ENCODE data around the gene CLCN7.
"Not testable (repeated sequence)": the region's sequence is repeated elsewhere in the genome, so short reads cannot be mapped to it uniquely, and the experiment has no call there.

CLCN7 gene

DNA sequence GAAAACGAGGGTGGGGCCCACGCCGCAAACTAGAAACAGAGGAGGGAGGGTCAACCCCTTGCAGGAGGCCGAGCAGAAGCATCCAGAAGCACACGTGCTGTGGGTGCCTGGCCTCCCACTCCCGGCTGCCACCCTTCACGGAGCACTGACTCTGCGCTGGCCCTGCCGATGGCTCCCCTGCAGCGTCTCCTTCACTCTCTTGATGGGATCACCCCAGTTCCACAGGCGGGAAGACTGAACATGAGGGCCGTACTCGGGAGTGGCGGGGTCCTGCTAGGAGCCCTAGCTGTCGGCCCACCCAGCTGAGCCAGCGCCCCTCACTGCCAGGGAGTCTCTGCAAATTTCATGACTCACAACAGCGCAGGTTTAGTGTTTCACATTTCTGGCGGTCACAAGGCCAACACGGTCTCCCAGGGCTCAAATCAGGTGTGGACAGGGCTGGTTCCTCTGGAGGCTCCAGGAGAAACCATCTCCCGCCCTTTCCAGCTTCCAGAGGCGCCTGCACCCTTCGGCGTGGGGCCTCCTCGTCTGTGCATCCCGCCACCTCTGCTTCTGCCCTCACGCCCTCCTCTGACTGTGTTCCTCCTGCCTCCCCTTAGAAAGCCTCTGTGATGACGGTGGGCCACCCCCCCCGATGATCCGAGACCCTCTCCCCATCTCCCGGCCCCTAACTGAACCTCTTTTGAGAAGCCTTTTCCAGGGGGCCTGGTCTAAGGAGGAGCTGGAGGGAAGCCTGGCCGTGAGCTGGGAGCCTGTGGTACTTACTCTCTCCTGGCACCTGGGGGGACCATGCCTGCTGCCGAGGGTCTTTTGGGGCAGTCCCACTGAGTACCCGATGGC, 11.9 kb upstream of the CLCN7 start:
- DNase-seq = no peak

GRCh38 chr16:1485847-1486496, 11.1 kb upstream of the CLCN7 start:
- no peak for DNase-seq

DNA sequence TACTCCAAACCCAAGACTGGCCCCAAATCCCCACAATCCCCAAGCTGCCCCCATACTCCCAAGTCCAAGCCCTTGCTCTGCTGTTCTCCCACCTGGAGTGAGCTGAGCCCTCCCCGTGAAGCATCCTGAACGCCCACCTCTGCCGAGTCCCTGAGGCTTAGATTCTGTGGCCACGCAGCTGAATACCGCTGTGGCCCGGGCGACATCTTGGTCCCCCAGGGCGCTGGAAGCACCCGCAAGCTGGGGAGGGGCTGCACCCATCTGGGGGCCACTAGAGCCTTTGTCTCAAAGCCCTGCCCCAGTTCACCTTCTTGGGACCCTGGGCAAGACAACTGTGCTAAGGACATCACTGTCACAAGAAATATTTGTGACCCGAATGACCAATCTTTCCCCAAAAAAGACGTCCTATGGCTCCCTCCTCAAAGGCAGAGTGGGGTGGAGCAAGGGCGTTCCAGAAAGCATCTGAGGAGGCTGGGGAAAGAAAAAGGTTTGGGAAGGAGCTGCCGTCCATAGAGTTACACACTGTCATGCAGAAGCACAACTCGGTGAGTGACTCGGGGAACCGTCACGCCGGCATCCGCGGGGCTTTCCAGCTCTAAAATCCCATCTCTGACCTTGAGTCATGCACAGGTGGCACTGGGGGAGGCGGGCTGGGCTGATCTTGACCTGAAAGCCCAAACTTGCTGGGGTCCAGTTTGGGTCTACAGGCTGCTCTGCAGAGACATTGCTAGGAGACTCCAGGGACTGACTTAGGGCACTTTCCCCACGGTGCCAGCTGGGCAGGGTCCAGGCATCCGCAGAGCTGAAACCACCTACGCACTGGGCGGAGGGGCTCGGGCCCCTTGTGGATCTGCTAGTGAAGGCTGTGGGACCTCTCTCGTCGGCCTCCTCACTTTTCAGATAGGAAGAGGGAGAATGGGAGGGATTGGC, 7.3 kb upstream of the CLCN7 start:
- DNase-seq = no peak

GRCh38 chr16:1478937-1479336, 4.1 kb upstream of the CLCN7 start:
- not testable (repeated sequence) for DNase-seq

DNA sequence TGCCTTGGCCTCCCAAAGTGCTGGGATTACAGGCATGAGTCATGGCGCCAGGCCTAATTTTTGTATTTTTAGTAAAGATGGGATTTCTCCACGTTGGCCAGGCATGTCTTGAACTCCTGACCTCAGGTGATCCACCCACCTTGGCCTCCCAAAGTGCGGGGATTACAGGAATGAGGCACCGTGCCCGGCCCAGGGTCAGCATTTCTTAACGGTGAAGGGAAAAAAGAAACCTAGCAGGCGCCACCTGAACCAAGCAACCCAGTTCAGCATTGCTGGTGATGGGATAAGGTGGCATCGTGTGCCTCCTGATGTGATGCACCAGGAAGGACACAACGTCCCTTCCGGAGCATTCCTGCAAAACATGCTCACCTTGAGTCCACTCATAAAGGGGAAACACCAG, 2.2 kb upstream of the CLCN7 start:
- no peak for DNase-seq

DNA sequence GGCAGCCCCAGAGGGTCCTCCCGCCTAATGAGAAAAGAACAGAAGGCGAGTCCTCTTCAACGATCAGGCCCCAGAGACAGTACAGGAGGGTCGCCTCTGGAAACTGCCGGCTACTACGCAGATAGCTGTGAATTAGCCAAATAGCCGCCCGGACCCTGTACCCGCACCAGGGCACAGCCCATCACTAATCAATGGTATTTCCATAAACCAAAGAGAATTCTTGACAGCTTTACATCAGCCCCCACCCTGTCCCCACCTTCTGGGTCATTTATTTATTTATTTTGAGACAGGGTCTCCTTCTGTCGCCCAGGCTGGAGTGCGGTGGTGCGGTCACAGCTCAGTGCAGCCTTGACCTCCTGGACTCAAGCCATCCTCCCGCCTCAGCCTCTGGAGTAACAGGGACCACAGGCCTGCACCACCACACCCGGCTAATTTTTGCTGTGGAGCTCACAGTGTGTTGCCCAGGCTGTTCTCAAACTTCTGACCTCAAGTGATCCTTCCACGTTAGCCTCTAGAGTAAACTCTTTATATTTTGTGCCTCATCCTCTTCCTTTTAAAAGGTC, 805 bp upstream of the CLCN7 start:
- no peak for DNase-seq

DNA sequence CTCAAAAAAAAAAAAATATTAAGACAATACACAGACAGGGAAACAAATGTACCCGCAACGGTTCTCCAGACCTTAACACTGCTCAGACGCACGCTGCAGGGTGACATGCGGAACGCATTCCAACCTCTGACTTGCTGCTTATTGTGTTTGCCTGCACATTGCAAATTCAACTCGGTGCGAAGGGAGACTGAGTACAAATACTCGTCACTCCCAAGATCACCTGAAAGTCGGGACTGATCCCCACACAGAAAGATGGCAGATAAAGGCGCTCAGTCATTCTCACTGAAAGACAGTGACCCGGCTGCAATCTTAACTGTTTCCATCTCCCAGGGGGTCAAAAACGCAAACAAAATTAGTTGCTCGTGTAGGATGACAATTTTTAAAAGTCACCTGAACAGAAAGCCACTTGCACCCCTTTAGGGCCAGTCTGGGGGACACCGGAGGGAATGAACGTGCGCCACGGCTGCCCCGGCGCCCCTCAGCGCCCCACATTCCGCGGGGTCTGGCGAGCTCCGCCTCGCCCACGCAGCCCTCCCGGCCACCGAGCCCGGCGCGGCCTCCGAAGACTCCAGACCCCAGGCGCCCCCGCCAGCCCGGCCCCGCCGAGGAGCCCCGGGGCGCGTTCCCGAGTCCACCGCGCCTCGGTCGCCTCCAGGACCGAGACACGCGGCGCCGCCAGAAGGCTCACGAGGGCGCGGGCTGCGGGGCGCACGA, 589 bp downstream of the CLCN7 start:
- DNase-seq = no peak

DNA sequence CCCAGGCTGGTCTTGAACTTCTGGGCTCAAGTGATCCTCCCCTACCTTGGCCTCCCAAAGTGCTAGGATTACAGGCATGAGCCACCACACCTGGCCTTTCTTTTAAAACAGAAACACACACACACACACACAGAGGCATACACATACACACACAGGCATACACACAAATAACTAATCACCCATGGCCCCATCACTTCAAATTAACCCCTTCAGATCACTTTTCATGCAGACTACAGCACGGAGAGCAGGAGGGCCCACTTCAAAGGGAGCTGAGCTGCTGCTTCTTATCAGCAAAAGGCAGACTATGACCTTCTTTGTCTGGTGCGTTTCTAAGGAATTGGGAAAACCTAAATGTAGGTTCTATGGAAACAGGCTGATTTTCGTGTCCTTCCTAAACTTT, 1.9 kb downstream of the CLCN7 start:
- DNase-seq = no peak

- DNase-seq = no peak
Measured at GRCh38 chr16:1471569-1472194, 3.1 kb downstream of the CLCN7 start.

DNA sequence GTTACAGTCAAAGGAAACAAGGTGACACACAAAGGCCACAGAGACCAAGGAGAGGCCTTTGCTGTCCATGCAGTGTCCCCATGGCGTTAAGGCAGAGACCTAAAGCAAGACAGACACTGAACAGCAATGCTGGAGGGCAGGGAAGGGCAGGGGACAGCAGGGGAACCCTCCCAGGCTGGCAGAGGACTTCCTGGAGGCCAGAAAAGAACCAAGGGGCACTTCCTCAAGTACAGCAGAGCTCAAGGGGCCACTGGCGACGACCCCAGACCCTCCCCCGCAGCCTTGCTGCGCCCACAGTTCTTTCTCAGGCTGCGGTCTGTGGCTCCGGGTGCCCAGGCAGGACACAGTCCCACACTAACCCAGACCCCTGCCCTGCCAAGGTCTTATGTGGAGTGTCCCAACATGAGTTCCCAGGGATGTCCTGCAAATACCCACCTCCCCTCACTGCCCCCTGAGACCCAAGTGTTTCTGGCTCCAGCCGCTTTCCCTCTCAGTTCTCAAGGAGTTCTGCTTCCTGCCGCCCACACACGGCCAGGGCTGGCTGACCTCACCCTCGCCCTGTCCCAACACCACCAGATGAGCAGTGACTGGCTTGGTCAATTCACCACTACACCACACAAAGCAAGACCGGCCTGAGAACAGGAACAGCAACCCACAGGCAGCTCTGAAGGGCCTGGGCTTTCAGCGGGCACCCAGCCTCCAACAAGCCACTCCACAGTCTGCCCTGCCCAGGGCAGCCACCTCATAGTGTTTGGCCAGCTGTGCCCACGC, 4.2 kb downstream of the CLCN7 start:
- DNase-seq = no peak

GRCh38 chr16:1469693-1470201, 5.1 kb downstream of the CLCN7 start:
- DNase-seq = no peak

- DNase-seq = not testable (repeated sequence)
Measured at GRCh38 chr16:1469141-1469540, 5.7 kb downstream of the CLCN7 start.

- DNase-seq = no peak
Measured at GRCh38 chr16:1468426-1468810, 6.4 kb downstream of the CLCN7 start.

- DNase-seq = no peak
Measured at GRCh38 chr16:1466968-1467521, 7.8 kb downstream of the CLCN7 start.

GRCh38 chr16:1466054-1466453, 8.8 kb downstream of the CLCN7 start:
- no peak for DNase-seq

GRCh38 chr16:1465567-1465915, 9.3 kb downstream of the CLCN7 start:
- no peak for DNase-seq

DNA sequence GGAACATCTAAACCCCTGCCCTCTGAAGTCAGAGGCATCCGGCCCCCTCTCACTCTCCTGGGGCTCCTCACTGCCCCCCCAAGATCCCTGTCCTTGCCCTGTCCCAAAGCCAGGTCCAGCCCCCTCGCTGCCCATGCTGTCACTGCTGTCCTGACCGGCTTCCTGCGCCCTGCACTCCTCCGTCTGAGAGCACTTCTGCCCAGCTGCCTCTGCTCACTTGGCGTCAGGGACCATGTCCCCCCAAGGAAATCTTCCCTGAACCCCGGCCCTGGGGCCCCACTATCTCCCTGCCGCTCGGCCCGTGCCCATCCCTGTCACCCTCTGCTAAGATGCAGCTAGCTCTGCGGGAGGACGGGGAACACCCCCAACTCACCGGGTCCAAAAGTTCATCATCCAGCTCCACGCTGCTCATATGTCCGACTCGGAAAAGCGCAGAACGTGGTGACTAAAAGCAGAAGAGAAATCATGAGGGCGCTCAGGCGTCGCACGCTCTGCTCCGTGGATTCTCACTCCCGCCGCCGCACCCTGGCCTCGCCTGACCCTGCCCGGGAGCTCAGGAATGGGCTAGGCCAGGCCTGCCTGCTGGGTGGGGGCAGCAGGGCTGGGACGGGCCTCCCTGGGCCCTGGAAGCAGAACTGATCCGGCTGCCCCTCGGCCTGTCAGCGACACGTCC, 9.8 kb downstream of the CLCN7 start:
- DNase-seq = no peak

DNA sequence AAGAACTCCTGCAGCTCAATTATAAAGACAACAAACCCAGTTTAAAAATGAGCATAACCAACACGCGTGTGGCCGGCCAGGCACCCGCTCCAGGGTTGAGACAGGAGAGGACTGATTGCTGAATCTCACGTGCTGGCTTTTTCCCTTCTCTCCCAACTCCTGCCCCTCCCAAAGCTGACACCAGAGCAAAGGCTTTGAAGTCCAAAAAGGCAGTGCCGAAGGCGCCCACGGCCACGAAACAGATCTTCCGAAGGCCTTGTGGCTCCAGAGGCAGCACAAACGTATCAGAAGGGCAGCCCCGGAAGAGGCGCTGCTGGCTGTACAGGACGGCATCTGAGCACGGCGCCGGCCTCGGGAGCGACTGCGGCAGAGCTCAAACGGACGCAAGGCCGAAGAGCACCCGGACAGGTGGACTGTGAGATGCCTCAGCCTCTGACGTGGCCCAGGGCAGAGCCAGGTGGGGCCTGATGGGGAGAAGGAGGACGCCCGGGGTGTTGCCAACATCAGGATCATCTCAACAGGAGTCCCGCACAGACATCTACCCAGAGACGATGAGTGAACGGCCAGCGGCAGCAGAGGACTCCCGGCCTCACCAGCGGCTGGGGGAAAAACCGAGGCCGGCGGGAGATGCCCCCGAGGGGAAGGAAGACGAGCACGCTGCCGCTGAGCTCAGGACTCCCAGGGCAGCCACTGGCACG, 10.5 kb downstream of the CLCN7 start:
- DNase-seq = no peak

GRCh38 chr16:1461146-1461545, 13.7 kb downstream of the CLCN7 start:
- DNase-seq = no peak

Measured in NCI-H2107 (cell line).